K562 (cell line): ENCODE data around the gene CYP51A1. TPM values are rescaled to one million over a fixed set of nuclear protein-coding genes. Genes with fewer than 3 reads are reported as not detected.

Experiments
- FOXA1 ChIP-seq: fragments of 450-650 bp; IDR thresholded peaks from 2 replicates; pipeline ENCODE4 v1.6.1; 2016; ENCODE audit warnings: mild to moderate bottlenecking, borderline replicate concordance
- MEF2A ChIP-seq: IDR thresholded peaks from 2 replicates; pipeline ENCODE4 v1.6.1; 2011; ENCODE audit warnings: low read depth, mild to moderate bottlenecking, low read length, moderate library complexity; ENCODE audit not compliant: control insufficient read depth
- MYBL2 ChIP-seq, 2 experiments: fragments of 450-650 bp in 1 of 2; sonication (generic) in 1 of 2; formaldehyde crosslinking in 1 of 2; IDR thresholded peaks; 2 replicates each; pipeline versions ENCODE4 v1.6.1 to v1.8.1; 2017 to 2022; ENCODE audit warnings: borderline replicate concordance in 1 of 2, inconsistent platforms in 1 of 2, low read depth in 1 of 2, mild to moderate bottlenecking in 1 of 2, missing genetic modification reagents in 1 of 2, moderate library complexity in 1 of 2
- POLR2B ChIP-seq: fragments of 450-650 bp; IDR thresholded peaks from 2 replicates; pipeline ENCODE4 v1.6.1; 2018; ENCODE audit warnings: low read depth; ENCODE audit not compliant: partially characterized antibody
- POLR2G ChIP-seq: fragments of 200-400 bp; formaldehyde crosslinking; IDR thresholded peaks from 2 replicates; pipeline ENCODE4 v1.6.1; 2017; ENCODE audit warnings: low read depth, mild to moderate bottlenecking, antibody characterized with exemption, low read length, moderate library complexity
- STAT5A ChIP-seq: IDR thresholded peaks from 2 replicates; pipeline ENCODE4 v1.6.1; 2012; ENCODE audit warnings: low read length, inconsistent platforms, borderline replicate concordance
- TAF15 ChIP-seq: fragments of 200-400 bp; formaldehyde crosslinking; IDR thresholded peaks from 2 replicates; pipeline ENCODE4 v1.6.1; 2017; ENCODE audit warnings: mild to moderate bottlenecking, low read depth, low read length, moderate library complexity
- TARDBP ChIP-seq: fragments of 450-650 bp; IDR thresholded peaks from 2 replicates; pipeline ENCODE4 v1.6.1; 2016
- TCF7L2 ChIP-seq: fragments of 150-350 bp; IDR thresholded peaks from 2 replicates; pipeline ENCODE4 v1.6.1; 2016; ENCODE audit warnings: low read depth, mild to moderate bottlenecking, low read length, moderate library complexity
- ZNF583 ChIP-seq: fragments of 250-450 bp; sonication (Bioruptor Pico); IDR thresholded peaks from 2 replicates; pipeline ENCODE4 v1.4.0; 2020
- ZNF717 ChIP-seq: fragments of 250-450 bp; sonication (Bioruptor Pico); IDR thresholded peaks from 2 replicates; pipeline ENCODE4 v1.5.0; 2021
- polyA plus RNA-seq, 8 experiments: library from polyadenylated mRNA; depleted of rRNA in 4 of 8; stranded (reverse) in 5 of 8; unstranded in 3 of 8; fragments of >200 nt; fragmentation: Nextera tagmentation in 2 of 8; fragmentation: Illumina TruSeq in 1 of 8; extraction: Ambion mirVana in 2 of 8; extraction: Trizol in 1 of 8; gene quantifications; 2 replicates each; pipeline versions ENCODE4 v1.2.1 to v1.2.3, GENCODE V29; 2011 to 2014; ENCODE audit warnings: inconsistent platforms in 1 of 8, missing spikeins in 1 of 8
- total RNA-seq, 7 experiments: library from RNA; depleted of rRNA in 6 of 7; stranded (reverse); fragments of >200 nt in 6 of 7; fragmentation: Illumina TruSeq in 2 of 7; extraction: Trizol in 2 of 7; gene quantifications; 2 replicates each; pipeline versions ENCODE4 v1.2.1 to v1.2.3, GENCODE V29; 2011 to 2021; ENCODE audit warnings: low replicate concordance in 1 of 7
- TF ChIP-seq, protein P1 (sequence below): sonication (generic); IDR thresholded peaks from 2 replicates; pipeline ENCODE4 v1.6.1; 2016
- TF ChIP-seq, protein P2 (sequence below), 3 experiments: fragments of 200-800 bp in 1 of 3; fragments of 250-450 bp in 1 of 3; fragments of 450-650 bp in 1 of 3; sonication (Bioruptor Pico) in 1 of 3; sonication (Bioruptor generic) in 1 of 3; formaldehyde crosslinking in 1 of 3; IDR thresholded peaks; 2 replicates each; pipeline versions ENCODE4 v1.6.1 to v1.8.0; 2016 to 2022; ENCODE audit warnings: mild to moderate bottlenecking in 2 of 3, missing genetic modification characterization in 2 of 3, missing compliant biosample characterization in 1 of 3, moderate library complexity in 1 of 3
- TF ChIP-seq, protein P3 (sequence below), 3 experiments: IDR thresholded peaks in 2 of 3; conservative IDR thresholded peaks in 1 of 3; 2 replicates each; pipeline ENCODE4 v1.5.1; 2011 to 2012; ENCODE audit warnings: low read length in 3 of 3, mild to moderate bottlenecking in 3 of 3, control low read depth in 2 of 3, improper control_type of control experiment in 1 of 3, inconsistent platforms in 1 of 3, low read depth in 1 of 3, mixed read lengths in 1 of 3, moderate library complexity in 1 of 3; ENCODE audit not compliant: insufficient read depth in 2 of 3
- TF ChIP-seq, protein P4 (sequence below): fragments of 250-450 bp; sonication (Bioruptor Pico); IDR thresholded peaks from 2 replicates; pipeline ENCODE4 v1.5.1; 2021; ENCODE audit warnings: mild to moderate bottlenecking
- TF ChIP-seq, protein P5 (sequence below): fragments of 250-450 bp; sonication (Bioruptor Pico); IDR thresholded peaks from 2 replicates; pipeline ENCODE4 v1.8.0; 2021; ENCODE audit warnings: mild to moderate bottlenecking, moderate library complexity
- TF ChIP-seq, protein P6 (sequence below): sonication (generic); formaldehyde crosslinking; IDR thresholded peaks from 2 replicates; pipeline ENCODE4 v1.5.0; 2020; ENCODE audit warnings: missing genetic modification reagents

Gene CYP51A1
- total and polyA plus RNA-seq, 9 of the 15 experiments (the other 6 are each of a cell fraction or from before 2014, with no cell fraction given) = 35.4 to 151 (median 80.3) TPM

DNA sequence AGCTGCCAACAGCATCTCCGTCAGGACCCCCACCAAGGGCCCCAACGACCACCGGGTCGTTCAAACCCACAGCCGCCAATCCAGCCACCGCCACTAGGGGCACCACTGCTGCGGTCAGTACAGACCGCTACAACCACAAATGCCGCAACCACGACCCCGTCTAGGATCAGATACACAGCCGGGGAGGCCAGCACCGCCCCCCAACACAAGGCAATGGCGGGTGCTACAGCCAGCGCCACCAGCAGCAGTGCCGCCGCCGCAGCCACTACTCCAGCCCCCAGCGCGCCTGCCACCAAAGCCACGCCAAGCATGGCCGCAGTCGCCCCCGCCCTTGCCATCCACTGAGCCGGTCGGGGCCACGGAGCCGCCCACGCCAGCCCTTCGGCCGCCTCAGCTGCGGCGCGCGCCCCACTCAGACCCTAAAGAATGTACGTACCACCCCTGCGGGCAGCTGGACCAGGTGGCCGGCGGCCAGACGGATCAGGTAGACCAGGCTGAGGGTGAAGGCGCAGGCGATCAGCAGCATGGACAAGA is 473 bp downstream of the CYP51A1 start (continued):
- no peak for TF ChIP-seq MYBL2 (IDR thresholded peaks at IDR 0.05; ENCODE audit: low read depth)
- no peak for TF ChIP-seq MYBL2 (CRISPR knock-in tag; IDR thresholded peaks at IDR 0.05; ENCODE audit: borderline replicate concordance)
- no peak for TF ChIP-seq TAF15
- TF ChIP-seq, protein P1, sequence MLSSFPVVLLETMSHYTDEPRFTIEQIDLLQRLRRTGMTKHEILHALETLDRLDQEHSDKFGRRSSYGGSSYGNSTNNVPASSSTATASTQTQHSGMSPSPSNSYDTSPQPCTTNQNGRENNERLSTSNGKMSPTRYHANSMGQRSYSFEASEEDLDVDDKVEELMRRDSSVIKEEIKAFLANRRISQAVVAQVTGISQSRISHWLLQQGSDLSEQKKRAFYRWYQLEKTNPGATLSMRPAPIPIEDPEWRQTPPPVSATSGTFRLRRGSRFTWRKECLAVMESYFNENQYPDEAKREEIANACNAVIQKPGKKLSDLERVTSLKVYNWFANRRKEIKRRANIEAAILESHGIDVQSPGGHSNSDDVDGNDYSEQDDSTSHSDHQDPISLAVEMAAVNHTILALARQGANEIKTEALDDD = no peak
- TF ChIP-seq STAT5A = no peak; the same call in 1 of the 2 replicates
- TF ChIP-seq TARDBP = peak; percentile 40; the same call in 1 of the 2 replicates
- no peak for TF ChIP-seq POLR2G
- TF ChIP-seq POLR2B = no peak
- TF ChIP-seq, protein P2, sequence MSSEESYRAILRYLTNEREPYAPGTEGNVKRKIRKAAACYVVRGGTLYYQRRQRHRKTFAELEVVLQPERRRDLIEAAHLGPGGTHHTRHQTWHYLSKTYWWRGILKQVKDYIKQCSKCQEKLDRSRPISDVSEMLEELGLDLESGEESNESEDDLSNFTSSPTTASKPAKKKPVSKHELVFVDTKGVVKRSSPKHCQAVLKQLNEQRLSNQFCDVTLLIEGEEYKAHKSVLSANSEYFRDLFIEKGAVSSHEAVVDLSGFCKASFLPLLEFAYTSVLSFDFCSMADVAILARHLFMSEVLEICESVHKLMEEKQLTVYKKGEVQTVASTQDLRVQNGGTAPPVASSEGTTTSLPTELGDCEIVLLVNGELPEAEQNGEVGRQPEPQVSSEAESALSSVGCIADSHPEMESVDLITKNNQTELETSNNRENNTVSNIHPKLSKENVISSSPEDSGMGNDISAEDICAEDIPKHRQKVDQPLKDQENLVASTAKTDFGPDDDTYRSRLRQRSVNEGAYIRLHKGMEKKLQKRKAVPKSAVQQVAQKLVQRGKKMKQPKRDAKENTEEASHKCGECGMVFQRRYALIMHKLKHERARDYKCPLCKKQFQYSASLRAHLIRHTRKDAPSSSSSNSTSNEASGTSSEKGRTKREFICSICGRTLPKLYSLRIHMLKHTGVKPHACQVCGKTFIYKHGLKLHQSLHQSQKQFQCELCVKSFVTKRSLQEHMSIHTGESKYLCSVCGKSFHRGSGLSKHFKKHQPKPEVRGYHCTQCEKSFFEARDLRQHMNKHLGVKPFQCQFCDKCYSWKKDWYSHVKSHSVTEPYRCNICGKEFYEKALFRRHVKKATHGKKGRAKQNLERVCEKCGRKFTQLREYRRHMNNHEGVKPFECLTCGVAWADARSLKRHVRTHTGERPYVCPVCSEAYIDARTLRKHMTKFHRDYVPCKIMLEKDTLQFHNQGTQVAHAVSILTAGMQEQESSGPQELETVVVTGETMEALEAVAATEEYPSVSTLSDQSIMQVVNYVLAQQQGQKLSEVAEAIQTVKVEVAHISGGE (CRISPR knock-in tag; IDR thresholded peaks at IDR 0.05) = no peak
- TF ChIP-seq FOXA1 = no peak
- TF ChIP-seq, protein P3, sequence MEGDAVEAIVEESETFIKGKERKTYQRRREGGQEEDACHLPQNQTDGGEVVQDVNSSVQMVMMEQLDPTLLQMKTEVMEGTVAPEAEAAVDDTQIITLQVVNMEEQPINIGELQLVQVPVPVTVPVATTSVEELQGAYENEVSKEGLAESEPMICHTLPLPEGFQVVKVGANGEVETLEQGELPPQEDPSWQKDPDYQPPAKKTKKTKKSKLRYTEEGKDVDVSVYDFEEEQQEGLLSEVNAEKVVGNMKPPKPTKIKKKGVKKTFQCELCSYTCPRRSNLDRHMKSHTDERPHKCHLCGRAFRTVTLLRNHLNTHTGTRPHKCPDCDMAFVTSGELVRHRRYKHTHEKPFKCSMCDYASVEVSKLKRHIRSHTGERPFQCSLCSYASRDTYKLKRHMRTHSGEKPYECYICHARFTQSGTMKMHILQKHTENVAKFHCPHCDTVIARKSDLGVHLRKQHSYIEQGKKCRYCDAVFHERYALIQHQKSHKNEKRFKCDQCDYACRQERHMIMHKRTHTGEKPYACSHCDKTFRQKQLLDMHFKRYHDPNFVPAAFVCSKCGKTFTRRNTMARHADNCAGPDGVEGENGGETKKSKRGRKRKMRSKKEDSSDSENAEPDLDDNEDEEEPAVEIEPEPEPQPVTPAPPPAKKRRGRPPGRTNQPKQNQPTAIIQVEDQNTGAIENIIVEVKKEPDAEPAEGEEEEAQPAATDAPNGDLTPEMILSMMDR (IDR thresholded peaks at IDR 0.05 in 2 of 3, conservative IDR thresholded peaks at IDR 0.05 in 1 of 3; ENCODE audit: insufficient read depth in 2 of 3, low read depth in 1 of 3, low read length in 3 of 3) = peak; percentile 85 to 95 (median 89)
- TF ChIP-seq MEF2A = no peak
- TF ChIP-seq ZNF717 (CRISPR knock-in tag) = no peak
- TF ChIP-seq, protein P4, sequence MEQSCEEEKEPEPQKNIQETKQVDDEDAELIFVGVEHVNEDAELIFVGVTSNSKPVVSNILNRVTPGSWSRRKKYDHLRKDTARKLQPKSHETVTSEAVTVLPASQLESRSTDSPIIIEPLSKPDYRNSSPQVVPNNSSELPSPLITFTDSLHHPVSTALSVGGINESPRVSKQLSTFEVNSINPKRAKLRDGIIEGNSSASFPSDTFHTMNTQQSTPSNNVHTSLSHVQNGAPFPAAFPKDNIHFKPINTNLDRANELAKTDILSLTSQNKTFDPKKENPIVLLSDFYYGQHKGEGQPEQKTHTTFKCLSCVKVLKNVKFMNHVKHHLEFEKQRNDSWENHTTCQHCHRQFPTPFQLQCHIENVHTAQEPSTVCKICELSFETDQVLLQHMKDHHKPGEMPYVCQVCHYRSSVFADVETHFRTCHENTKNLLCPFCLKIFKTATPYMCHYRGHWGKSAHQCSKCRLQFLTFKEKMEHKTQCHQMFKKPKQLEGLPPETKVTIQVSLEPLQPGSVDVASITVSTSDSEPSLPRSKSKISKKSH (CRISPR knock-in tag) = no peak
- TF ChIP-seq, protein P5, sequence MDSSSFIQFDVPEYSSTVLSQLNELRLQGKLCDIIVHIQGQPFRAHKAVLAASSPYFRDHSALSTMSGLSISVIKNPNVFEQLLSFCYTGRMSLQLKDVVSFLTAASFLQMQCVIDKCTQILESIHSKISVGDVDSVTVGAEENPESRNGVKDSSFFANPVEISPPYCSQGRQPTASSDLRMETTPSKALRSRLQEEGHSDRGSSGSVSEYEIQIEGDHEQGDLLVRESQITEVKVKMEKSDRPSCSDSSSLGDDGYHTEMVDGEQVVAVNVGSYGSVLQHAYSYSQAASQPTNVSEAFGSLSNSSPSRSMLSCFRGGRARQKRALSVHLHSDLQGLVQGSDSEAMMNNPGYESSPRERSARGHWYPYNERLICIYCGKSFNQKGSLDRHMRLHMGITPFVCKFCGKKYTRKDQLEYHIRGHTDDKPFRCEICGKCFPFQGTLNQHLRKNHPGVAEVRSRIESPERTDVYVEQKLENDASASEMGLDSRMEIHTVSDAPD = no peak
- TF ChIP-seq TCF7L2 = no peak
- TF ChIP-seq, protein P6, sequence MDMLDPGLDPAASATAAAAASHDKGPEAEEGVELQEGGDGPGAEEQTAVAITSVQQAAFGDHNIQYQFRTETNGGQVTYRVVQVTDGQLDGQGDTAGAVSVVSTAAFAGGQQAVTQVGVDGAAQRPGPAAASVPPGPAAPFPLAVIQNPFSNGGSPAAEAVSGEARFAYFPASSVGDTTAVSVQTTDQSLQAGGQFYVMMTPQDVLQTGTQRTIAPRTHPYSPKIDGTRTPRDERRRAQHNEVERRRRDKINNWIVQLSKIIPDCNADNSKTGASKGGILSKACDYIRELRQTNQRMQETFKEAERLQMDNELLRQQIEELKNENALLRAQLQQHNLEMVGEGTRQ = no peak
- TF ChIP-seq ZNF583 (CRISPR knock-in tag) = no peak
